T-helper 1 cell treated with Interleukin-12 subunit alpha and Interleukin-12 subunit beta and Interleukin-4 antibody, amounts not matched to agents 30 ng/mL and 1 ng/mL, for 36 hours (primary cell): Measurements from ENCODE around the gene STARD10. TPM values are rescaled to one million over a fixed set of nuclear protein-coding genes. Genes with fewer than 3 reads are reported as not detected.

ENCODE experiments used
- intact Hi-C: fragments of 100-400 bp; cut with micrococcal nuclease; formaldehyde crosslinking; loops from one replicate; pipeline ENCODE4 v1.15.1; 2024
- total RNA-seq: library from RNA; stranded (reverse); gene quantifications from 2 replicates; pipeline ENCODE4 v1.2.3, GENCODE V29; 2022

STARD10 gene
- total RNA-seq, 1 donor from 2014 or later, result 48.1 TPM

GRCh38 chr11:72750556-72751115 lies 43.2 kb downstream of the STARD10 start:
- intact Hi-C loops, result no loop called here

- intact Hi-C loops, result no loop called here
Measured at GRCh38 chr11:72750086-72750485, 43.8 kb downstream of the STARD10 start.

GRCh38 chr11:72747289-72747855 lies 46.5 kb downstream of the STARD10 start:
- intact Hi-C loops, result no loop called here

GRCh38 chr11:72746821-72747220 lies 47.0 kb downstream of the STARD10 start:
- intact Hi-C loops, result no loop called here

- intact Hi-C loops, result no loop called here
Measured at GRCh38 chr11:72745925-72746550, 47.8 kb downstream of the STARD10 start.

- intact Hi-C loops, result no loop called here
Measured at GRCh38 chr11:72745511-72745910, 48.3 kb downstream of the STARD10 start.

GRCh38 chr11:72744474-72744873 lies 49.4 kb downstream of the STARD10 start:
- intact Hi-C loops, result no loop called here

GRCh38 chr11:72743321-72744221 lies 50.3 kb downstream of the STARD10 start:
- intact Hi-C loops, result no loop called here

- intact Hi-C loops, result no loop called here
Measured at GRCh38 chr11:72742513-72743320, 51.1 kb downstream of the STARD10 start.

GRCh38 chr11:72741849-72742512 lies 51.9 kb downstream of the STARD10 start:
- intact Hi-C loops, result no loop called here

- intact Hi-C loops, result no loop called here
Measured at GRCh38 chr11:72741429-72741833, 52.4 kb downstream of the STARD10 start.

- intact Hi-C loops, result no loop called here
Measured at GRCh38 chr11:72740562-72741428, 53.1 kb downstream of the STARD10 start.

- intact Hi-C loops, result no loop called here
Measured at GRCh38 chr11:72740060-72740424, 53.8 kb downstream of the STARD10 start.

- intact Hi-C loops, result loop anchor here (5.0 kb wide), 1 partner anchor 403 kb away; the partner anchor contains the start of gene FCHSD2
Measured at GRCh38 chr11:72739240-72740059, 54.4 kb downstream of the STARD10 start.

- intact Hi-C loops, result loop anchor here (5.0 kb wide), 1 partner anchor 404 kb away; the partner anchor contains the start of gene FCHSD2
Measured at GRCh38 chr11:72738199-72739141, 55.4 kb downstream of the STARD10 start.

GRCh38 chr11:72737336-72737735 lies 56.5 kb downstream of the STARD10 start:
- intact Hi-C loops, result loop anchor here (5.0 kb wide), 1 partner anchor 405 kb away; the partner anchor contains the start of gene FCHSD2

- intact Hi-C loops, result loop anchor here (1.0 to 5.0 kb wide), 5 partner anchors 14 to 406 kb away; partner anchors contain the start of genes ARAP1 and FCHSD2
Measured at GRCh38 chr11:72736452-72737069, 57.3 kb downstream of the STARD10 start.
